Erythroblast (primary cell): ENCODE measurements around the gene SLX4.
A peak's percentile ranks its signal among the peaks of the same experiment; 100 is the strongest.

Experiments
- DNase-seq, 2 experiments: peaks; one replicate each; lab custom pipeline; 2025; lab: John Stamatoyannopoulos, UW
- GATA1 ChIP-seq: IDR thresholded peaks from 2 replicates; pipeline ENCODE4 v1.6.1; 2011; ENCODE audit warnings: low read depth, mild to moderate bottlenecking, control low read depth, low read length, moderate library complexity
- POLR2A ChIP-seq: IDR thresholded peaks from 2 replicates; pipeline ENCODE4 v1.6.1; 2011; ENCODE audit warnings: mild to moderate bottlenecking, low read length

The SLX4 gene

GRCh38 chr16:3597226-3597625 is 14.2 kb downstream of the SLX4 start:
- no peak for TF ChIP-seq GATA1
- no peak for TF ChIP-seq POLR2A
- no peak for DNase-seq

- no peak for DNase-seq
- TF ChIP-seq GATA1 (no peak), POLR2A (no peak)
Observed at GRCh38 chr16:3596101-3596861, 15.1 kb downstream of the SLX4 start.

GRCh38 chr16:3595521-3596021 is 15.8 kb downstream of the SLX4 start:
- TF ChIP-seq POLR2A = no peak
- TF ChIP-seq GATA1 = no peak
- DNase-seq = no peak

GRCh38 chr16:3595110-3595486 is 16.3 kb downstream of the SLX4 start:
- no peak for DNase-seq
- TF ChIP-seq POLR2A (no peak), GATA1 (no peak)

- DNase-seq = no peak
- TF ChIP-seq GATA1 (no peak), POLR2A (no peak)
Observed at GRCh38 chr16:3594316-3595109, 16.9 kb downstream of the SLX4 start.

- no peak for TF ChIP-seq POLR2A
- TF ChIP-seq GATA1 = no peak
- DNase-seq = no peak
Observed at GRCh38 chr16:3592559-3592958, 18.8 kb downstream of the SLX4 start.

GRCh38 chr16:3591991-3592390 is 19.4 kb downstream of the SLX4 start:
- no peak for DNase-seq
- TF ChIP-seq POLR2A = no peak
- no peak for TF ChIP-seq GATA1

GRCh38 chr16:3591436-3591803 is 20.0 kb downstream of the SLX4 start:
- no peak for TF ChIP-seq GATA1
- TF ChIP-seq POLR2A = no peak
- DNase-seq = no peak

- TF ChIP-seq POLR2A (no peak), GATA1 (no peak)
- no peak for DNase-seq
Observed at GRCh38 chr16:3590736-3591435, 20.5 kb downstream of the SLX4 start.

GRCh38 chr16:3589991-3590701 is 21.3 kb downstream of the SLX4 start:
- no peak for TF ChIP-seq POLR2A
- TF ChIP-seq GATA1 = no peak

GRCh38 chr16:3589441-3589921 is 21.9 kb downstream of the SLX4 start:
- DNase-seq = peak; percentile 45 to 66
- no peak for TF ChIP-seq POLR2A
- TF ChIP-seq GATA1 = no peak

More at GRCh38 chr16:3589991-3590701, 21.3 kb downstream of the SLX4 start:
- DNase-seq = no peak

- no peak for DNase-seq
- no peak for TF ChIP-seq POLR2A
- TF ChIP-seq GATA1 = no peak
Observed at GRCh38 chr16:3589001-3589400, 22.4 kb downstream of the SLX4 start.

- no peak for TF ChIP-seq GATA1
- TF ChIP-seq POLR2A = no peak
- DNase-seq = no peak
Observed at GRCh38 chr16:3587547-3588110, 23.8 kb downstream of the SLX4 start.
